Lung (tissue), 12 donors: ENCODE measurements around the gene FAM120AOS. TPM values are rescaled to one million over a fixed set of nuclear protein-coding genes. Genes with fewer than 3 reads are reported as not detected.

Experiments
- ATAC-seq: fragments of 200-7000 bp; cut with Tn5 transposase; one replicate; pipeline ENCODE4 v1.9.1; 2020; ENCODE audit warnings: moderate number of reproducible peaks; ENCODE audit not compliant: insufficient read depth, low FRiP score
- DNase-seq, 3 donors: peaks; one replicate each; pipeline ENCODE4 v3.0.0-alpha.2; 2013 to 2017
- H3K27ac ChIP-seq, 2 donors: one replicate each; pipeline ENCODE4 v1.5.1; 2013; ENCODE audit warnings: mild to moderate bottlenecking in 2 of 2, moderate library complexity in 2 of 2, control low read depth in 1 of 2, inconsistent platforms in 1 of 2, low read depth in 1 of 2, low read length in 1 of 2
- H3K27me3 ChIP-seq, 3 donors: one replicate each; pipeline ENCODE4 v1.5.1; 2013; ENCODE audit warnings: low read length in 2 of 3; ENCODE audit not compliant: control insufficient read depth in 3 of 3, insufficient read depth in 3 of 3
- H3K36me3 ChIP-seq, 4 donors: one replicate each; pipeline ENCODE4 v1.5.1; 2013; ENCODE audit warnings: low read length in 4 of 4, mild to moderate bottlenecking in 1 of 4, moderate library complexity in 1 of 4; ENCODE audit not compliant: control insufficient read depth in 4 of 4, insufficient read depth in 4 of 4
- H3K4me1 ChIP-seq, 5 donors: one replicate each; pipeline ENCODE4 v1.5.1; 2013; ENCODE audit warnings: low read length in 5 of 5, mild to moderate bottlenecking in 2 of 5, moderate library complexity in 1 of 5; ENCODE audit not compliant: control insufficient read depth in 5 of 5, insufficient read depth in 5 of 5
- H3K4me3 ChIP-seq: one replicate; pipeline ENCODE4 v1.5.1; 2013; ENCODE audit warnings: mild to moderate bottlenecking, control low read depth, moderate library complexity
- H3K9ac ChIP-seq, 2 donors: one replicate each; pipeline ENCODE4 v1.5.1; 2013; ENCODE audit warnings: low read length in 2 of 2, control low read depth in 1 of 2; ENCODE audit not compliant: insufficient read depth in 1 of 2
- H3K9me3 ChIP-seq, 4 donors: one replicate each; pipeline ENCODE4 v1.5.1; 2013; ENCODE audit warnings: low read length in 3 of 4, mild to moderate bottlenecking in 1 of 4, moderate library complexity in 1 of 4; ENCODE audit not compliant: control insufficient read depth in 4 of 4, insufficient read depth in 3 of 4
- CTCF ChIP-seq: IDR thresholded peaks from 2 replicates; pipeline ENCODE4 v1.5.1; 2012; ENCODE audit warnings: mild to moderate bottlenecking; ENCODE audit errors: control extremely low read depth, extremely low read depth
- WGBS, 2 donors: extraction: QIAGEN DNeasy Blood & Tissue Kit; methylation state at CpG; one replicate each; pipeline ENCODE4 v1.1.7; 2013; 5-methylcytosine and 5-hydroxymethylcytosine counted together
- polyA plus RNA-seq, 2 donors: library from polyadenylated mRNA; stranded (reverse); fragments of 200-250 nt; gene quantifications; one replicate each; pipeline ENCODE4 v1.2.1, GENCODE V29; 2013
- total RNA-seq, 2 donors: library from RNA; depleted of rRNA in 1 of 2; stranded (reverse); fragments of >200 nt in 1 of 2; gene quantifications; one replicate each; pipeline ENCODE4 v1.2.1, GENCODE V29; 2014 to 2021
- donor health status: control.
- donor health status: control.
- donor health status: Bipolar disorder and iron deficiency.
- donor health status: healthy.
- donor health status: DM: yes; HTN: yes; CAD: no.

FAM120AOS gene
- total and polyA plus RNA-seq, 4 donors: 27.2 to 51.6 (median 36.5) TPM

- H3K27me3 ChIP-seq: no peaks in the 10 kb centered on the region
- DNase-seq: no peak
- no peaks in the 10 kb centered on the region for H3K36me3 ChIP-seq
- ATAC-seq: no peak
- no peak overlapping the region for H3K27ac ChIP-seq
- no peak overlapping the region for H3K9ac ChIP-seq
- no peak for TF ChIP-seq CTCF
- WGBS, 2 donors: 94% methylated on average over 7 of the region's 7 CpGs
- H3K4me1 ChIP-seq: peaks cover 0 to 3% (median 0%) of the 10 kb centered on the region in 5 donors
- no peaks in the 10 kb centered on the region for H3K9me3 ChIP-seq
- H3K4me3 ChIP-seq: no peak overlapping the region
These were observed 16.6 kb downstream of the FAM120AOS start for GRCh38 chr9:93436655-93437407.

DNA sequence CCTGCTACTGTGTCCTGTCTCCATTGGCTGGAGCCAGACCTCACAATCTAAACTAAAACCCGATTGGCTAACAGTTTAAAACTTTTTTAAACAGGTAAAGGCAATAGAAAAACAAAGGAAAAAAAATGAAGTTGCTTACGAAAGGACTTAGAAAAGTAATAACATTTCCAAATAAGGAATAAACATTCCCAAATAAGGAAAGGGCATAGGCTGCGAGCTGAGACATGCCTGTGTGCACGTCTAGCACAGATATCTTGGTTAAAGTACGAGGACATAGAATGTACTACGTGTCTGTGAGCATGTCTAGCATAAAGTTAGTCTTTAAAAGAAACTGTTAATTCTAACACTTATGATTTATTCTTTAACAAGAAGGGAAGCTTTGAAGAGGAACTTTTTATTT, 17.2 kb downstream of the FAM120AOS start:
- no peak for DNase-seq
- H3K27me3 ChIP-seq: no peaks in the 10 kb centered on the region
- H3K4me1 ChIP-seq: peaks cover 0 to 3% (median 0%) of the 10 kb centered on the region in 5 donors
- TF ChIP-seq CTCF: no peak
- H3K9ac ChIP-seq: no peak overlapping the region
- WGBS, 2 donors: 87 to 92% methylated on average over 6 of the region's 6 CpGs
- H3K9me3 ChIP-seq: no peaks in the 10 kb centered on the region
- H3K36me3 ChIP-seq: no peaks in the 10 kb centered on the region
- ATAC-seq: no peak
- no peak overlapping the region for H3K4me3 ChIP-seq
- H3K27ac ChIP-seq: no peak overlapping the region

- 87 to 95% methylated on average over 8 of the region's 8 CpGs for WGBS, 2 donors
- no peak for DNase-seq
These were observed 18.0 kb downstream of the FAM120AOS start for GRCh38 chr9:93435386-93435785.

More at GRCh38 chr9:93435386-93435785, 18.0 kb downstream of the FAM120AOS start:
- Histone ChIP-seq H3K27me3 (no peaks in the 10 kb centered on the region), H3K36me3 (no peaks in the 10 kb centered on the region), H3K4me3 (no peak overlapping the region), H3K27ac (no peak overlapping the region), H3K9ac (no peak overlapping the region), H3K4me1 (peaks cover 0 to 3% (median 0%) of the 10 kb centered on the region in 5 donors), H3K9me3 (no peaks in the 10 kb centered on the region)
- no peak for TF ChIP-seq CTCF
- ATAC-seq: no peak
